Neural progenitor cell (in vitro differentiated cells): ENCODE results near the gene ADRA2B. TPM values are rescaled to one million over a fixed set of nuclear protein-coding genes. Genes with fewer than 3 reads are reported as not detected.
"Not testable (repeated sequence)": the region's sequence is repeated elsewhere in the genome, so short reads cannot be mapped to it uniquely, and the experiment has no call there.

Source experiments
- DNase-seq: peaks from one replicate; pipeline ENCODE4 v3.0.0-alpha.2; 2016; ENCODE audit warnings: low spot score
- H2AFZ ChIP-seq: fragments of 200-600 bp; sonication (generic); replicated peaks from 2 replicates; pipeline ENCODE4 v1.6.1; 2016; ENCODE audit warnings: antibody characterized with exemption
- H3F3A ChIP-seq: fragments of 200-600 bp; sonication (generic); 2 replicates; pipeline ENCODE4 v1.6.1; 2016; ENCODE audit warnings: antibody characterized with exemption, low read depth
- H3K27ac ChIP-seq: fragments of 200-600 bp; sonication (generic); 2 replicates; pipeline ENCODE4 v1.5.1; 2016; ENCODE audit warnings: mild to moderate bottlenecking
- H3K27me3 ChIP-seq: fragments of 200-600 bp; sonication (generic); 2 replicates; pipeline ENCODE4 v1.6.1; 2016; ENCODE audit warnings: mild to moderate bottlenecking, moderate library complexity
- H3K36me3 ChIP-seq: fragments of 200-600 bp; sonication (generic); 2 replicates; pipeline ENCODE4 v1.5.1; 2016
- H3K4me1 ChIP-seq: fragments of 200-600 bp; sonication (generic); 2 replicates; pipeline ENCODE4 v1.6.1; 2016; ENCODE audit warnings: mixed run types
- H3K4me2 ChIP-seq: fragments of 200-600 bp; sonication (generic); 2 replicates; pipeline ENCODE4 v1.6.1; 2016
- H3K4me3 ChIP-seq: fragments of 200-600 bp; sonication (generic); 2 replicates; pipeline ENCODE4 v1.5.1; 2016
- H3K79me2 ChIP-seq: fragments of 200-600 bp; sonication (generic); 2 replicates; pipeline ENCODE4 v1.6.1; 2016; ENCODE audit warnings: low read depth
- H3K9ac ChIP-seq: fragments of 200-600 bp; sonication (generic); 2 replicates; pipeline ENCODE4 v1.6.1; 2016
- H3K9me3 ChIP-seq: fragments of 200-600 bp; sonication (generic); 2 replicates; pipeline ENCODE4 v1.5.1; 2016; ENCODE audit warnings: low read depth
- H4K20me1 ChIP-seq: fragments of 200-600 bp; sonication (generic); 2 replicates; pipeline ENCODE4 v1.6.1; 2016; ENCODE audit warnings: low read depth
- H3K27ac Mint-ChIP-seq: 3 replicates; pipeline ENCODE4 v1.8.0; 2021; ENCODE audit warnings: mixed read lengths
- H3K27me3 Mint-ChIP-seq: 2 replicates; pipeline ENCODE4 v1.8.0; 2022; ENCODE audit warnings: low read depth, mild to moderate bottlenecking, inconsistent platforms, moderate library complexity, mixed read lengths; ENCODE audit not compliant: insufficient read depth
- H3K36me3 Mint-ChIP-seq: 3 replicates; pipeline ENCODE4 v1.8.0; 2021; ENCODE audit warnings: mixed read lengths
- H3K4me1 Mint-ChIP-seq: 3 replicates; pipeline ENCODE4 v1.8.0; 2021; ENCODE audit warnings: mixed read lengths
- H3K4me3 Mint-ChIP-seq: 3 replicates; pipeline ENCODE4 v1.8.0; 2021; ENCODE audit warnings: mild to moderate bottlenecking, moderate library complexity, mixed read lengths
- H3K9me3 Mint-ChIP-seq: 3 replicates; pipeline ENCODE4 v1.8.0; 2020; ENCODE audit warnings: mixed read lengths
- CTCF ChIP-seq: fragments of 200-600 bp; sonication (generic); IDR thresholded peaks from 2 replicates; pipeline ENCODE4 v1.5.1; 2017; ENCODE audit warnings: antibody characterized with exemption, mild to moderate bottlenecking
- EZH2 ChIP-seq: fragments of 200-600 bp; sonication (generic); IDR thresholded peaks from 2 replicates; pipeline ENCODE4 v1.6.1; 2017; ENCODE audit warnings: antibody characterized with exemption, mild to moderate bottlenecking, moderate library complexity
- EZH2phosphoT487 ChIP-seq: fragments of 200-600 bp; sonication (generic); IDR thresholded peaks from 2 replicates; pipeline ENCODE4 v1.6.1; 2017; ENCODE audit warnings: antibody characterized with exemption
- total RNA-seq: library from RNA; depleted of rRNA; stranded (reverse); fragments of >200 nt; gene quantifications from 2 replicates; pipeline ENCODE4 v1.2.3, GENCODE V29; 2015; ENCODE audit warnings: low replicate concordance

ADRA2B gene
- total RNA-seq, 1 donor from 2014 or later = 3.0 TPM

- H3K9me3 Mint-ChIP-seq, H3K4me1 ChIP-seq, H3K4me3 Mint-ChIP-seq, H3K27me3 ChIP-seq, H2AFZ ChIP-seq, H3K36me3 ChIP-seq, H3K79me2 ChIP-seq, H3K4me2 ChIP-seq, H3F3A ChIP-seq, H3K27me3 Mint-ChIP-seq, H3K27ac ChIP-seq, H3K9ac ChIP-seq, H3K27ac Mint-ChIP-seq, DNase-seq, H4K20me1 ChIP-seq, H3K4me3 ChIP-seq, H3K4me1 Mint-ChIP-seq, H3K36me3 Mint-ChIP-seq, H3K9me3 ChIP-seq: not testable (repeated sequence)
These were observed 48.3 kb downstream of the ADRA2B start for GRCh38 chr2:96067902-96068581.

GRCh38 chr2:96067098-96067660, 49.2 kb downstream of the ADRA2B start:
- not testable (repeated sequence) for H2AFZ ChIP-seq

GRCh38 chr2:96066511-96066910, 49.9 kb downstream of the ADRA2B start:
- H3K36me3 Mint-ChIP-seq, H3K4me3 ChIP-seq, H3K27ac ChIP-seq, H4K20me1 ChIP-seq, H3K4me1 ChIP-seq, H3K9me3 ChIP-seq, H3K4me3 Mint-ChIP-seq, H3K9ac ChIP-seq, H3K4me2 ChIP-seq, H3K36me3 ChIP-seq, H3K27ac Mint-ChIP-seq, DNase-seq, H3K27me3 ChIP-seq, H3K27me3 Mint-ChIP-seq, H3K9me3 Mint-ChIP-seq, H3K4me1 Mint-ChIP-seq, H2AFZ ChIP-seq, H3F3A ChIP-seq, H3K79me2 ChIP-seq: not testable (repeated sequence)

More at GRCh38 chr2:96067098-96067660, 49.2 kb downstream of the ADRA2B start:
- not testable (repeated sequence) for H3K27ac ChIP-seq, H3K36me3 ChIP-seq, H3F3A ChIP-seq, H3K9ac ChIP-seq, H3K27me3 Mint-ChIP-seq, H3K36me3 Mint-ChIP-seq, H3K4me1 ChIP-seq, H3K27ac Mint-ChIP-seq, H3K4me2 ChIP-seq, H3K79me2 ChIP-seq, H3K4me3 Mint-ChIP-seq, H3K9me3 ChIP-seq, H3K27me3 ChIP-seq, H3K4me3 ChIP-seq, H3K9me3 Mint-ChIP-seq, H4K20me1 ChIP-seq, H3K4me1 Mint-ChIP-seq, DNase-seq

- H3K27me3 ChIP-seq, DNase-seq, H3K4me3 ChIP-seq, H2AFZ ChIP-seq, H3K4me1 Mint-ChIP-seq, H3K9me3 Mint-ChIP-seq, H3K27ac ChIP-seq, H3K27ac Mint-ChIP-seq, H3K4me3 Mint-ChIP-seq, H3K36me3 Mint-ChIP-seq, H3K4me2 ChIP-seq, H4K20me1 ChIP-seq, H3K27me3 Mint-ChIP-seq, H3F3A ChIP-seq, H3K9ac ChIP-seq, H3K79me2 ChIP-seq, H3K9me3 ChIP-seq, H3K36me3 ChIP-seq, H3K4me1 ChIP-seq: not testable (repeated sequence)
These were observed 50.4 kb downstream of the ADRA2B start for GRCh38 chr2:96065954-96066353.

- H3K4me1 Mint-ChIP-seq = no peaks in the 10 kb centered on the region
- no peaks in the 10 kb centered on the region for H3K27me3 Mint-ChIP-seq
- DNase-seq = no peak
- no peaks in the 10 kb centered on the region for H3K36me3 ChIP-seq
- H3K4me2 ChIP-seq = no peak overlapping the region
- H3K4me3 ChIP-seq = no peak overlapping the region
- no peaks in the 10 kb centered on the region for H4K20me1 ChIP-seq
- H3K9ac ChIP-seq = no peak overlapping the region
- H3K27ac Mint-ChIP-seq = no peak overlapping the region
- H3F3A ChIP-seq = no peaks in the 10 kb centered on the region
- H3K9me3 ChIP-seq = no peaks in the 10 kb centered on the region
- no peak overlapping the region for H3K27ac ChIP-seq
- no peak overlapping the region for H3K4me3 Mint-ChIP-seq
- no peaks in the 10 kb centered on the region for H3K27me3 ChIP-seq
- TF ChIP-seq EZH2 = no peak
- no peak for TF ChIP-seq CTCF
- TF ChIP-seq EZH2phosphoT487 = no peak
- H3K79me2 ChIP-seq = no peaks in the 10 kb centered on the region
- H3K9me3 Mint-ChIP-seq = no peaks in the 10 kb centered on the region
- no peaks in the 10 kb centered on the region for H3K36me3 Mint-ChIP-seq
- H2AFZ ChIP-seq = no peak overlapping the region
- no peaks in the 10 kb centered on the region for H3K4me1 ChIP-seq
These were observed 50.9 kb downstream of the ADRA2B start for GRCh38 chr2:96065381-96065930.

- H3K9me3 Mint-ChIP-seq, H3K4me1 Mint-ChIP-seq, H3K4me2 ChIP-seq, H3K4me1 ChIP-seq, H3K27ac Mint-ChIP-seq, H3K9me3 ChIP-seq, H3K4me3 Mint-ChIP-seq, H3K36me3 Mint-ChIP-seq, H3K36me3 ChIP-seq, H3K27ac ChIP-seq, H3K79me2 ChIP-seq, H3K4me3 ChIP-seq, H3F3A ChIP-seq, DNase-seq, H2AFZ ChIP-seq, H3K27me3 Mint-ChIP-seq, H3K9ac ChIP-seq, H3K27me3 ChIP-seq, H4K20me1 ChIP-seq: not testable (repeated sequence)
These were observed 51.6 kb downstream of the ADRA2B start for GRCh38 chr2:96064760-96065159.

- H3F3A ChIP-seq, H3K9me3 ChIP-seq, H3K4me3 Mint-ChIP-seq, H3K4me1 ChIP-seq, H3K27me3 ChIP-seq, H3K4me2 ChIP-seq, DNase-seq, H4K20me1 ChIP-seq, H3K9ac ChIP-seq, H3K27ac ChIP-seq, H3K36me3 ChIP-seq, H3K4me3 ChIP-seq, H3K4me1 Mint-ChIP-seq, H3K36me3 Mint-ChIP-seq, H3K27me3 Mint-ChIP-seq, H2AFZ ChIP-seq, H3K9me3 Mint-ChIP-seq, H3K79me2 ChIP-seq, H3K27ac Mint-ChIP-seq: not testable (repeated sequence)
These were observed 52.2 kb downstream of the ADRA2B start for GRCh38 chr2:96064047-96064675.
